ENCODE measurements around the gene COX20.
"Not testable (repeated sequence)": the region's sequence is repeated elsewhere in the genome, so short reads cannot be mapped to it uniquely, and the experiment has no call there.

The COX20 gene

DNA sequence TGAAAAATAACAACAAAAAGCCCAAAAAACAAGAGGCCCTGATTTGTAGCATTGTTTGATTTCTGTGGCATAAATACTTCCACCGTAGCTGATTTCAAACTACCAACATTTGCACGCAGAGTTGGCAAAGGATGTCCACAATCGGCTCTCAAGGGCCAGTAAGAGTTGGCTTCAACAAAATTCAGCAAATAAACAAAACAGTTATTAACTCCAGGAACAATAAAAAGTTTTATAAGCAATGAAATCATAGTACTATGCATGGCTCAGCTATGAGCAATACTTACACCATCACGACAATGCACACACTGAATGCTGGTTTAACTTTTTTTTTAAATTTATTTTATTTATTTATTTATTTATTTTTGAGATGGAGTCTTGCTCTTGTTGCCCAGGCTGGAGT lies 8.7 kb upstream of the COX20 start:
- no peak for DNase-seq

DNA sequence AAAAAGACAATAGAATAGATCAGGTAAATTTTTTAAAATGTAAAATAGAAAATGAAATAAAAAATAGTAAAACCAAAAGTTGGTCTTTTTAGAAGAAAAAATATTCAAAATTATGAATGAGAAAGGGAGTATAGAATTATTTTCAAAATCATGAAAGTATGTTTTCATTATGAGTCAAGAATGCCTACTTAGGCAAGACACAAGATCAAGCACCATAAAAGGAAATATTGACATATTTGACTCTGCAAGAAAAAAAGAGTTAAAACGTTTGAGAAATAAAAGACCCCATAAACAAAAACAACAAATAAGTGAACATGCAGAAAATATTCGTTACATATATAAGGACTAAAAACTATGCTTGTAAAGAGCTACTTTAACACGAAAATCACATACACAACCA lies 4.8 kb upstream of the COX20 start:
- no peak for DNase-seq

DNA sequence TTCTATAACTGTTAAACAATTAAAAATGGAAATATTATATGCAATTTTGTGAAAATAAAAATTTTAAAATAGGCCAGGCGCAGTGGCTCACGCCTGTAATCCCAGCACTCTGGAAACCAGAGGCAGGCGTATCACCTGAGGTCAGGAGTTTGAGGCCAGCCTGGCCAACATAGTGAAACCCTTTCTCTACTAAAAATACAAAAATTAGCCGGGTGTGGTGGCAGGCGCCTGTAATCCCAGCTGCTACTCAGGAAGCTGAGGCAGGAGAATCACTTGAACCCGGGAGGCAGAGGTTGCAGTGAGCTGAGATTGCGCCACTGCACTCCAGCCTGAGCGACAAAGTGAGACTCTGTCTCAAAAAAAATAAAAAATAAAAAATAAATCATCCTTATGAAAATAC lies 2.2 kb upstream of the COX20 start:
- not testable (repeated sequence) for DNase-seq

DNA sequence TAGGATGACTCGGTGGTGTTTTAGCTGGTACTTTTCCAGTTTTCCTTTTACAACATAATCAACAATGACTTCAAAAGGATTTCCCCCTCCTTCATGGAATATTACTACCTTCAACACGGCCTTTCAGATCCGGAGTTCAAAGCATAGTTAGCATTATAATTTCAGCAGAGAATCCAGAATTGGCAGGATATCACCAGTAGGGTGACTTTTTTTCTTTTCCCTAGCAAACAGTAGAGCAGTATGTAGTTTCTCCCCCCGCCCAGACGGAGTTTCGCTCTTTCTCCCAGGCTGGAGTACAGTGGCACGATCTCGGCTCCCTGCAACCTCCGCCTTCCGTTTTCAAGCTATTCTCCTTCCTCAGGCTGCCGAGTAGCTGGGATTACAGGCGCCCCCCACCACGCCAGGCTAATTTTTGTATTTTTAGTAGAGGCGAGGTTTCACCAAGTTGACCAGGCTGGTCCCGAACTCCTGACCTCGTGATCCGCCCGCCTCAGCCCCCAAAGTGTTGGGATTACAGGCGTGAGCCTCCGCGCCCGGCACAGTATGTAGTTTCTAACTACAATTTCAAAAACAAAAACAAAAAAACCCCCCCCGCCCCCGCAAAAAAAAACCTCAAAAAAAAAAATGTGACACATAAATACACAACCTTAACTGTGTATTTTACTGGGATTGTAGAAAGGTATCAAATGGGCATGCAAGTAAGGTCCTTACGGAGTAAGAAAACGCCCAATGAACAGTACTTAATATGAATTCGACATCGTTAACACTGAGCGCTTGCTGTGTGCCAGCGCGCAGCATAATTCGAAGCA lies 1.5 kb upstream of the COX20 start:
- peak; percentile 57 to 61 for DNase-seq

DNA sequence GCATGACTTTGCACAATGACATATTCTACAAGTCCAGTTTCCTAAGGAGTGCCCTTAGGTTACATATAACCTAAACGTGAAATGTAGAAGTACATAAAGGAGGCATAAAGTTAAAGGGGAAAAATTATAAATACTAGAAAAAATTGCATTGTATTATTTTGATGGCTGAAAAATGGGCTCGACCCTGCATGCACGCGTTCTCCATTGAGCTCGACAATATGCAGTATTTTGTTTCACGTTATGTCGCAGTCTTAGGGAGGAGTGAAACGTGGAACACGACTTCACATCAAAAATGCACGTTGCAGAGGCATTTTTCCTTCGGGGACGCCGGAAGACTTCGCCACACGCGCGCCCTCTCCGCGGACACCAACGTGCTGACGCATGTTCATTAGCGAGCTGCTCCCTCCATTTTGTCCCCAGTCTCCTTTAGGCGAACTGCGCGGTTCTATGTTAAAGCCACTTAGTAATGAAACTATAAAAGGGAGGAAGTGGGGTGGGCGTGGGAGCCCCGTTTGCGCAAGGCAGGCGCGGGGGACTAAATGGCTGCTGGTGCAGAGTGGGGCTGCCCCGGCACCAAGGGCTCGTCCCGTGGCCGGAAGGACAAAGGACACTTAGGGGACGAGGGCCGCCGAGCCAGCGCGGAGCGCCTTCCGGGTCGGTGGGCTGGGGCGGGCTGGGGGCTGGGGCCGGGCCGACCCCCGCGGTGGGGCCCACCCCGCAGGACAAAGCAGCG lies 749 bp upstream of the COX20 start:
- DNase-seq, result peak; percentile 89 to 91

DNA sequence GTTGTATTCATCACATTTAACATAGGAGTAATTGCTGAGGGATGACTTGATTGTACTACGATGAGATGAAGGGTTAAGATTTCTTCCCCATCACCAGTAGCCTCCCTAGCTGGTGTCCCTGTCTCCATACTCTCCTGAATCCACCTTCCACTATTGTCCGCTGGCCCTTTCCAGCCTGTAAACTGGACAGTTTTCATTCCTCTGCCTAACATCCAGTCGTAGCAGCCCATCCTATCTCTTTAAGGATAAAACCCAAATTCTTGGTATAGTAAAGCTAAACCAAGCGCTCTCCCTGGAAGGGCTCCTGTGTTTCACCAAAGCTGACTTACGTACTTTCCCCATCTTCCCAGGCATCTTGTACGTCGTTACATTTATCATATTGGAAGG lies 670 bp downstream of the COX20 start:
- DNase-seq, result peak in 1 of 2 donors; percentile 25

DNA sequence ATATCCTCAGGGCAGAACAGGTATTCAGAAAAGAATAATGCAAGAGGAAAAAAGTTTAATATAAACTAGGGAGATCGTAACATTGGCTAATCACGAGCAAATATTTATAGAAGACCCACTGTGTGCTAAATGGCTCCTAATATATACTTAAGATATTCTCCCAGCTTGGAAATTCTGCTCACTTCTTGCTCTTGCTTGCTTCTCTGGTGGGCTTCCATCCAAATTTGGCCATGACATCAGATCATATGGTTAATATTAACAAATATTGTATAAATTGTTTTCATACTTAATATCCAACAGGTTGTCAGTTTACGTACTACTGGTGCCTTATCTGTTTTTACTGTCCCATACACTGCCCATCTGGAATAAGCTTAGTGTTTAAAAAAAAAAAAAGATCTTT lies 1.1 kb downstream of the COX20 start:
- DNase-seq, result no peak

DNA sequence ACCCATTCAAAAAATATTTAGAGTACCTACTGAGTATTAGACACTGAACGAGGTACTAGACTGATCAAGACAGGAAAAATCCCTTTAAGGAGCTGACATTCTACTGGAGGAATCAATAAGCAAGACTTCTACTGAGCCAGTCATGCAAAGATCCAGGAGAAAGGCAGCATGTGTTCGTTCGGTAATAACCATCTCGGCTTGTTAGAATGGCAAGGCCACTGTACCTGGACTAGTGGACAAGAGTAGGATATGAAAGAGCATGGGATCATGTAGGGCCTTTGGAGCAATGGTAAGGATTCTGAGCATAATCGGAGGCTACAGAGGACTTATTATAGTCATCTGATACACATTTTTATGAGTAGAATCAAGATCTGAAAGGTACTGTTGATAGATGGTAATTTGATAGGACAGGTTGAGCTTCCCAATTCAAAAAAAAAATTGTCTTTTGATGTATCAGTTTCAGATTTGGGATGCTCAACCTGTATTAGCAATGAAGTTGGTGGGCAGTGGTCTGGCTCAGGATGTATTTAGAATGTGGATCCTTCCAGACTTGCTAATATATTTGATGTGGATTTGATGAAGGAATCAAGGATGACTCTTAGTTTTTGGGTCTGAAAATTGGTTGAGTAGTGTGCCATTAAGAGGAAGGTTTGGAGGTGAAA lies 2.3 kb downstream of the COX20 start:
- DNase-seq, result no peak

DNA sequence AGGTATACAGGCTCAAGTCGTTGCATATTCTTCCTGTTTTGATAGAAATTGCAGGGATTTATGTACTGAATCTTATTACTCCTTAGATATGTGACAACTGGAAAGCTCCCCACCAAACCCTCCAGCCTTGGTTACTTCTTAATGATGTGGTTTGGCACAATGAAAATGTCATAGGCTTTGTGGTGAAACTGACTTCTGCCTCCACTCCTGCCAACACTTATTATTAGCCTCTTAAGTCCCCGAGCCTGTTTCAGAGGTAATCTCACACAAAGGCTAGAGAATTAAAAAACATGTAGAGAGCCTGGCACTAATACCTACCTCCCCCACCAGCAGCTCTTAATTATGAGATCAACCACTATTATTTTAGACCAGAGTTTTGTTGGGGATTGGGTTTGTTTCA lies 4.2 kb downstream of the COX20 start:
- DNase-seq, result no peak

DNA sequence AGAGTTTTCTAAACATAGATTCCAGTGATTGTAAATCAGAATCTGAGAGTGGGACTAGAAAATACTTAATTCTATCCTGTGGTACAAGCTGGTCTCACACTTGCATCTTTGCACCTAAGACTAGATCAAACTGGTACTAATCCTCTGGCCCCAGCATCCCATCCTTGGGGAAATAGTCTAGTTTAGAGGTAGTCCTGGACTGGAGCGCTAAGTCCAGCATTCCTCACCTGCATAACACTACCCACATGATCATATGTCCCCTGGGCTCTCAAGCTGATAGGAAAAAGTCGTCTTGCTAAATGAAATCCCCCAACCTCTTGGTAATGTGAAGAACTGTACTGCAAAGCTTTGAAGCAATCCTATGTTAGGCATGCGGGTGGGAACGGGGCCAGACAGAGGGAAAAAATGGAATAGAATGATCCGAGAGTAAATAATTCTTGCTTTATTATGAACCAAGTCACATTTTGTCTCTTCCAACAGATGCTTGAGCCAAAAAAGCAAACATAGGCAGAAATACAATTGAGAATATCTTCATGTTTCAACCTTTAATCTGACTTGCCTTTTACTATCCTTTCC lies 4.8 kb downstream of the COX20 start:
- DNase-seq, result no peak

DNA sequence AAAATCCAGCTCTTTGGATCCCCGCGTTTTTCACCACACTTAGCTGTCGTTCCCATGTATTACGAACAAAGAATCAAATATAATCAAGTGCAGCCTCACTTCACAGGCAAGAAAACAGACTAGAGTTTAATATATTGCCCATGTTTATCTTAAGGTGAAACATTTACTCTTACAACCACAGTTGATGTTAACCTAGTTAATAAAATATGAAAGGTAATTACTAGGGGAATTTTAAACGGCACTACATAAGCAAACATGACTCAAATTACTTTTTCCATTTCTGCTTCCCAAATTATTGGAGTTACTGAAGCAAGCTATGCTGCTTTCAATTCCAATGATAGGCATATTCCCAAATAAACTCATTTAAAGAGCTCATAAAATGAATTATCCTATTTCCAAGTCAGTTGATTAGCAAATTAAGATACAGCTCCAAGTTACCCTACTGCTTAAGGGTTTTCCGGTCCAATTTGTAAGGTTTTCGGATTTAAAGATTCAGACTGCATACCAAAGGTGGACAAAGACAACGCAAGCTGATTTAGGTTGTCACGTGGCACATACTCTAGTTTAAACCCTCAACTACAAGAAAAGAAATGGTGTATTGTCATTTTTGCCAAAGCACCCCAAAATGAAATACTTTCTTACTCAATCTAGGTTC lies 5.9 kb downstream of the COX20 start:
- DNase-seq, result no peak

DNA sequence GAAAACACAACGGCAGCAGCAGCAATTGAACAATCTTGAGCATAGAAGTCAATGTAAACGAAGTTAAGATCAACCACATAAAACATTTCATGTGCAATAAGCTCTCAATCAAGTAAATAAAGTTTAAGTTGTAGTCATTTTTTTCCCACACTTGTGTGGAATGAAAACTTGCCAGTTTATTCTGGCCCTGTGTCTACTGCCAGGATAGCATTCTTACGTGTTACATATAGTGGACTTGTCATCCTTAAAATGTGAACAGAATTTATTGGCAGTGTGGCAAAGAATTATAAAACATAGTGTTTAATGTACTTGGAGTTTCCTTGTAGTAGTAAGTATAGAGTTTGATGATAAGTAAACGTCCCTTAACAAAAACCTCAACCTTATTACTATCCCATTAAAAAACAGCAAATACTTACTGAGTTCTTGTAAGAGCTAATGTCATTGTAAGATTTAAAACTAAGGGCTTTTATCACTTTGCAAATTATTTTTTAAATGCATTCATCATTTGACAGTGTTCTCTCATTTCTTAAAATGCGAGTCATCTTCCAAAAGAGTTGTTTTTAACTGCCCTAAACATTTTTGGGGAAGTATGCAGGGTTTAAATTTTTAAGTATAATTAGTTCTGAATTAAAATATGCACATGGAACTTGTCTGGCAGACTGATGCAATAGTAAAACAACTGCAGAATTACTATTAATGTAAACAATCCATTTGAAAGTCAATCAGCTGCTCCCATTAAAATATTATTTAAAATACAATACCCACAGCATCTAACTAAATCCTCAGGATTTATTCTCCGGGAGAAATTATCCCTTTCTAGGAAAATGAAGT lies 7.9 kb downstream of the COX20 start:
- no peak for DNase-seq

DNA sequence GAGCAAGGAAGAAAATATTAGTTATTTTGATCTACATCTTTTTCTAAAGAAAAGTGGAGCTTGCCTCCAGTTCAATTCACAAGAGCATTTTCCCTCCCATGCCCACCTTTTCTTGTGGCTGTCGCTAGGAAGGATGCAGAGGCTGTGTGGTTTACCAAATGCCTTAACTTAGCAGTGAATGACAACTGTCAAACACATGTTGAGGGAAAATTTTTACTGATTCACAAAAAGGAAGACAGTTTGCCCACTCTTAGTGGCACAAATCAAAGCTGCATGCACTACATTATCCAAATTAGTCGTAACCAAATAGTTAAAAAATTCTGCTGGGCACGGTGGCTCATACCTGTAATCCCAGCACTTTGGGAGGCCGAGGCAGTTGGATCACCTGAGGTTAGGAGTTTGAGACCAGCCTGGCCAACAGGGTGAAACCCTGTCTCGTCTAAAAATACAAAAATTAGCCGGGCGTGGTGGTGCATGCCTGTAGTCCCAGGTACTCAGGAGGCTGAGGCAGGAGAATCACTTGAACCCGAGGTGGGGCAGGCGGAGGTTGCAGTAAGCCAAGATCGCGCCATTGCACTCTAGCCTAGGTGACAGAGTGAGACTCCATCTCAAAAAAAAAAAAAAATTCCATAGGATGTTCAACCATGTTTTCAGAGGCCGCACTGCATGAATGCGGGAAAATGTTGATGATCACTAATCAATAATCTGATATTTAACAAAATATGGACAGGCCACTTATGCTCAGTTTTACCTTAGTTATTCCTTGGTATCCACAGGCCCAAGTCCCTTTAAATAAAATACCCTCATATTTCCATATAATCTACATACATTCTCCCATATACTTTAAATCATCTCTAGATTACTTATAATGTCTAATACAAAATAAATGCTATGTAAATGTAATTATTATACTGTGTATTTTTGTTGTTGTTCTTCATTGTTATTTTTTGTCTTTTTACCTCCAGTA lies 9.0 kb downstream of the COX20 start:
- DNase-seq, result no peak

DNA sequence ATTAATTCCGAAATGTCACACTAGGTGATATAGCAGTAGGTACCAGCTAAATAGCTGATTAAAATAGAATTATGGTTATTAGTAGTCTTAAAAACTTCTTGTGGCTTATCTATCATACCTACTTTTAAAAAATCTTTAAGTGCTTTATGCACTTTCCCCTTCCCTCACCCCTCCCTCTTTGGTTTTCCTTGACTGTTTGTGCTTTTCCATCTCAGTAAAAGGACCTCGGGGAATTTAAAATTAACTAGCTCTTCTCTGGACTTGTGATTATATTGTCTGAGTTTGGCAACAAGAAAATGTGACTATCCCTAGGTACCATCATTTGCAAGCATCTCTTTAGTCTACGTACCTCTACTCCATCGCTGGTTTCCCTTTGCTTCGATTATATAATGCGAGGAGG lies 11.2 kb downstream of the COX20 start:
- no peak for DNase-seq

DNA sequence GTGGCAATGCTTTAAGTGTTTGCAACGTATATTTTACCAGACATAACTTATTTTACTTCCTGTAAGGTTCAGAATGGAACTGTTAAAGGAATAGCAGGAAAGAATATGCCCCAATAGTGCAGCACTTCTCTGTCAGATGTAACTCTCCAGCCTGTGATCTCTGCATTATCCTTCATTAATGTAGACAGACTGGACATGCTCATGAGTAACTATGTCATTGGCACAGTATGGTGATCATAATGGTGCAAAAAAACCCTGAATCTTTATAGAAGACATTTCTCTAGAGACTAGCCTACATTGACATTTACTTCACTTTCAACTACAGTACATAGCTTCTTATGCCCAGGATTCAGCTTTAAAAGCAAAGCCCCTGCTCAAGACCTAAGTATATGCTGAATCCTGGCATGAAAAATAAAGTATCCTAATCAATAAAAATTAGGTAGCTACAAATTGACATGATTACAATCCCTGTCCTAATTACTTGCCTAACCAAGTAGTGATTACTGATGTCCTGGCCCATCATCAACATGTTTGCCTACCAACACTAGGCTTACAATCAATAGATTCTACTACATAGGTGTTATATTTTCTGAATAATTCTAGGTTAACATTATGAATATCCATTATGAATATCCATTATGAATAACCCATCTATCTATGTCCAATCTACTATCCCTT lies 13.9 kb downstream of the COX20 start:
- DNase-seq, result no peak

DNA sequence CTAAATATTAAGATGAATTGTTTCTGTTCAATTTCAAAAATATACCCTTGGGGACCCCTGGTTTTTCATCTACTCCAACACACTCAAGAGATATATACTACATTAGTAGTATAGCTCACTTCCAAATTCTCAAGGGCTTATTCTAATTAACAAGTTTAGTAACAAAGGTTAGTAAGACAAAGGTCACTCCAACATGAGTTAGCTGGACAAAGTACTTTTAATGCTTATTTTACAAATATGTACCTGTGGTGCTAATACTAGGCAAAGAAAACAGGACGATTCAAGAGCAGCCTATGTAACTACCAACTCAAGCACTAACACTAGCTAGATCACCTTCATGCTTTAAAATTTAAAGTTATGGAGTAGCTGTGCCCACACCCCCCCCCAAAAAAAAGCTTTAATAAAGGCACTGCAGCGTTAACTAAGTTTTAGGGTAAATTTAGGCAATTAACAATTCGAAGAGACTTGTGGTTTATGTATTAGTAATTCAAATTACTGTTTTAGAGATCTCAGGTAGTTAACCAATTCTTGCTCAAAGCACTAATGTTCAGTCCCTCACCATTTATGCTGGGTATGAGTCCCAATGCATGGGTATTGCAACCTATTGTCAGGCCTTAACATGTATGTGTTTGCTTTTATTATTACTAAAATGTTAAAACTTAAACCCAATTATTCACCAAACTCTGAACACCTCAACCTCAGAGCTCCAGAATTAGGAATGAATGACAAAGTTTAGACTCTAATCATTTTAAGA lies 14.8 kb downstream of the COX20 start:
- DNase-seq, result no peak

DNA sequence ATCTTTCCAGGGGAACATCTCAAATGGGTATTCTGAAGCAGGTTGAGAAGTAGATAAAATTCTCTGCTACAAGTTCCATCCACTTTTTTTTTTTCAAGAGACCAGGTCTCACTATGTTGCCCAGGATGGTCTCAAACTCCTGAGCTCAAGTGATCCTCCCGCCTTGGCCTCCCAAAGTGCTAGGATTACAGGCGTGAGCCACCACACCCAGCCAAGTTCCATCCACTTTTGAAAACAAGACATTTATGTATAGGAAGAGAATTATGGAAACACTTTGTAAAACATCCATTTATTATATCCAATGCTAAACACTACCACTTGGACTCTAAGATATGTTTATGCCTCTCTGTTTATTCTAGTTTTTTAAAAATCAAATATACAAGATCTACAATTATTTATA lies 15.4 kb downstream of the COX20 start:
- DNase-seq, result no peak

DNA sequence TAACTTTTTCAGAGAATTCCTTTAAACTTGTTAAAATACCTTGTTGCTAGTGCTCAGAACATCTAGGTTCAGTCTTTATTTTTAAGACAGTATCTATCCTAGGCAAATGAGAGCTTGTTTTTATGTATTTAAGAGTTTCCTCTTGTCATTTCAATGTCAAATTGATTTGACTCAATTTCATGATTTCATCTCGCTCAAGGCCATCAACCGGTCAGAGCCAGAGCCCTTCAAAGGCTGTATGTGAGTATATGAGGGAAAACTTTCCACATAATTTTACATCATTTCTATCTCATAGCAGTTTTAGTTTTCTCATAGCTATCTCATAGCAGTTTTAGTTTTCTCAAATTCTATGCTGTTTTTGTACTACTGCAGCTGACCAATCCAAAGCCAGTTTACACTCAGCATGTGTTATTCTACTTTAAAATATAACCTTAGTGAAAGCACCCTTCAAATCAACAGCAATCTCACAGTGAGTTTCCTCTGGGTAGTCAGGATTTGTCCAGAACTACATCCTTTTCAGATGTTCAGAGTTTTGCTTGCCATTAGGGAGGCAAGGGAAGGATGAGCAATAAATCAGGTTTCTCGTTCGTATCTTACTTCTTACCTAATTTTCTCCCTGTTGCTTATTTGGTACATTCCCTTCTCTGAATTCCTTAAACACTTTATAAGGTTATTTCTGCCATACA lies 16.2 kb downstream of the COX20 start:
- DNase-seq, result no peak

DNA sequence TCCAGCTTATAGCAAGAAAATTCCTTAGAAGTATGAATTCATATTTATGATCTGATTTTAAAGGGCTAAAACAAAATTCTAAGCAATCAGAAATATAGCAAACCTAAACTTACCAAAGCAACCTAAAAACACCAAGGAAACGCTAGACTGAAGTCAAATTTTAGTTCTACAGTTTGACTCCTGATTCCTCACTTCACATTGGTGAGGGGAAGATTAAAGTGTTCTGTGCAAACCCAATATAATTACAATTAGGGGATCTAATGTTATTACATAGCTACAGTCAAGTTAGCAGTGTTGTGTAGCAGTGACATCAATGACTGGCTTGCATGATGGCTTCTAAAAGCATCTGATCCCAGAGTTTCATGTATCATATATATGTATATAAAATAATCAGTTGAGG lies 17.2 kb downstream of the COX20 start:
- no peak for DNase-seq

Data from stimulated activated CD4-positive, alpha-beta T cell treated with anti-CD3 and anti-CD28 coated beads, Interleukin-2, amount 100 ng/mL, for 24 hours (primary cell).